GM03348 (cell line): ENCODE data around the gene CDC6.

Source experiments
- DNase-seq: peaks from one replicate; pipeline ENCODE4 v3.0.0; 2012; ENCODE audit warnings: low spot score

Gene CDC6

GRCh38 chr17:40287494-40288369 is at the start of gene CDC6:
CDC6 (plus strand) TSS chr17:40287879; CDS start chr17:40289421, 1,542 bp downstream.
- DNase-seq: peak; percentile 97

GRCh38 chr17:40241252-40241834 is 46.3 kb upstream of the CDC6 start:
- no peak for DNase-seq

- peak; percentile 31 for DNase-seq
Measured at GRCh38 chr17:40242774-40243173, 44.9 kb upstream of the CDC6 start.

- DNase-seq: peak; percentile 49
Measured at GRCh38 chr17:40243761-40244160, 43.9 kb upstream of the CDC6 start.

- no peak for DNase-seq
Measured at GRCh38 chr17:40244255-40244654, 43.4 kb upstream of the CDC6 start.

GRCh38 chr17:40247926-40248495 is 39.7 kb upstream of the CDC6 start:
- no peak for DNase-seq

GRCh38 chr17:40248507-40248906 is 39.2 kb upstream of the CDC6 start:
- DNase-seq: no peak

GRCh38 chr17:40251576-40251975 is 36.1 kb upstream of the CDC6 start:
- DNase-seq: peak; percentile 78

- DNase-seq: no peak
Measured at GRCh38 chr17:40253565-40253964, 34.1 kb upstream of the CDC6 start.

- DNase-seq: no peak
Measured at GRCh38 chr17:40259505-40259904, 28.2 kb upstream of the CDC6 start.

- DNase-seq: no peak
Measured at GRCh38 chr17:40260528-40260927, 27.2 kb upstream of the CDC6 start.

GRCh38 chr17:40264458-40265185 is 23.1 kb upstream of the CDC6 start:
- no peak for DNase-seq

GRCh38 chr17:40265337-40265736 is 22.3 kb upstream of the CDC6 start:
- no peak for DNase-seq

- DNase-seq: no peak
Measured at GRCh38 chr17:40266882-40267281, 20.8 kb upstream of the CDC6 start.

GRCh38 chr17:40268141-40268712 is 19.5 kb upstream of the CDC6 start:
- DNase-seq: no peak

- DNase-seq: no peak
Measured at GRCh38 chr17:40278414-40278813, 9.3 kb upstream of the CDC6 start.

- no peak for DNase-seq
Measured at GRCh38 chr17:40279402-40279801, 8.3 kb upstream of the CDC6 start.

- no peak for DNase-seq
Measured at GRCh38 chr17:40281663-40282062, 6.0 kb upstream of the CDC6 start.

- peak; percentile 81 for DNase-seq
Measured at GRCh38 chr17:40283662-40284061, 4.0 kb upstream of the CDC6 start.

GRCh38 chr17:40284085-40284713 is 3.5 kb upstream of the CDC6 start:
- DNase-seq: peak; percentile 73

GRCh38 chr17:40286473-40286872 is 1.2 kb upstream of the CDC6 start:
- no peak for DNase-seq

GRCh38 chr17:40287159-40287493 is 553 bp upstream of the CDC6 start:
- DNase-seq: no peak
